ENCODE measurements around the gene DAAM2. TPM values are rescaled to one million over a fixed set of nuclear protein-coding genes. Genes with fewer than 3 reads are reported as not detected.

The DAAM2 gene
- total and polyA plus RNA-seq, 2 donors from 2014 or later = 6.9 to 19.8 TPM

GRCh38 chr6:39885691-39886090 lies 93.5 kb downstream of the DAAM2 start:
- Histone ChIP-seq H3K27me3 (ENCODE audit: control insufficient read depth, insufficient read depth, low read length) (no peaks in the 10 kb centered on the region), H3K4me1 (ENCODE audit: control insufficient read depth in 2 of 3, insufficient read depth in 2 of 3, low read depth in 1 of 3, low read length in 3 of 3) (peaks cover 0 to 3% (median 0%) of the 10 kb centered on the region in 3 donors), H3K4me3 (ENCODE audit: low read length in 3 of 3) (no peak overlapping the region), H3K9ac (ENCODE audit: low read length in 3 of 3) (no peak overlapping the region), H3K36me3 (ENCODE audit: control insufficient read depth in 2 of 3, insufficient read depth in 3 of 3, low read length in 3 of 3) (no peaks in the 10 kb centered on the region), H3K27ac (ENCODE audit: low read depth in 2 of 2, low read length in 2 of 2) (no peak overlapping the region), H3K9me3 (ENCODE audit: control insufficient read depth in 2 of 3, insufficient read depth in 1 of 3, low read length in 3 of 3) (no peaks in the 10 kb centered on the region)
- TF ChIP-seq, protein P1, sequence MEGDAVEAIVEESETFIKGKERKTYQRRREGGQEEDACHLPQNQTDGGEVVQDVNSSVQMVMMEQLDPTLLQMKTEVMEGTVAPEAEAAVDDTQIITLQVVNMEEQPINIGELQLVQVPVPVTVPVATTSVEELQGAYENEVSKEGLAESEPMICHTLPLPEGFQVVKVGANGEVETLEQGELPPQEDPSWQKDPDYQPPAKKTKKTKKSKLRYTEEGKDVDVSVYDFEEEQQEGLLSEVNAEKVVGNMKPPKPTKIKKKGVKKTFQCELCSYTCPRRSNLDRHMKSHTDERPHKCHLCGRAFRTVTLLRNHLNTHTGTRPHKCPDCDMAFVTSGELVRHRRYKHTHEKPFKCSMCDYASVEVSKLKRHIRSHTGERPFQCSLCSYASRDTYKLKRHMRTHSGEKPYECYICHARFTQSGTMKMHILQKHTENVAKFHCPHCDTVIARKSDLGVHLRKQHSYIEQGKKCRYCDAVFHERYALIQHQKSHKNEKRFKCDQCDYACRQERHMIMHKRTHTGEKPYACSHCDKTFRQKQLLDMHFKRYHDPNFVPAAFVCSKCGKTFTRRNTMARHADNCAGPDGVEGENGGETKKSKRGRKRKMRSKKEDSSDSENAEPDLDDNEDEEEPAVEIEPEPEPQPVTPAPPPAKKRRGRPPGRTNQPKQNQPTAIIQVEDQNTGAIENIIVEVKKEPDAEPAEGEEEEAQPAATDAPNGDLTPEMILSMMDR (IDR thresholded peaks at IDR 0.05; ENCODE audit: borderline replicate concordance, extremely low read depth, insufficient read depth) = no peak
- intact Hi-C loops (cut with DNase I) = no loop called here
- FAIRE-seq (no peak), DNase-seq (no peak)

DNA sequence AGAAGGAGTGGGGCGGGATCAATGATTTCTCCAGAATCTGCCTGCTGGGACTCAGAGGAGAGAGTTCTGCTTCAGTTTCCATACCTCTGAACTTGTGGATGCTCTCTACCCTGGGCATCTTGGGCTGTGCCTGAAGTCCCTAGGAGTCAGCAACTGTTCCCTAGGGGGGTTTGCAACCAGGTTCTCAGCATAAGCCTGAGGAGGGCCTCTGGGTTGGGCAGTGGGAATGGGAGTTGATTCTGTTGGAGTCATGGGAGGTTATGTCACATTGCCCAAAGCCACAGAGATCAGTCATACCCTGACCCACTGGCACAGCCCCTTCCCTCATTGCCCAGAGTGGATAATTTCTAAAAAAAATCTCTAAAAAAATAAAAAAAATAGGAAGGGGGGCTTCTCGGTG lies 94.7 kb downstream of the DAAM2 start:
- Histone ChIP-seq H3K4me1 (ENCODE audit: control insufficient read depth in 2 of 3, insufficient read depth in 2 of 3, low read depth in 1 of 3, low read length in 3 of 3) (peaks cover 0 to 3% (median 0%) of the 10 kb centered on the region in 3 donors), H3K4me3 (ENCODE audit: low read length in 3 of 3) (no peak overlapping the region), H3K27ac (ENCODE audit: low read depth in 2 of 2, low read length in 2 of 2) (no peak overlapping the region), H3K36me3 (ENCODE audit: control insufficient read depth in 2 of 3, insufficient read depth in 3 of 3, low read length in 3 of 3) (no peaks in the 10 kb centered on the region), H3K27me3 (ENCODE audit: control insufficient read depth, insufficient read depth, low read length) (no peaks in the 10 kb centered on the region), H3K9ac (ENCODE audit: low read length in 3 of 3) (no peak overlapping the region), H3K9me3 (ENCODE audit: control insufficient read depth in 2 of 3, insufficient read depth in 1 of 3, low read length in 3 of 3) (no peaks in the 10 kb centered on the region)
- TF ChIP-seq, protein P1 (IDR thresholded peaks at IDR 0.05; ENCODE audit: borderline replicate concordance, extremely low read depth, insufficient read depth) = no peak
- FAIRE-seq = no peak
- intact Hi-C loops (cut with DNase I) = no loop called here
- DNase-seq = no peak

DNA sequence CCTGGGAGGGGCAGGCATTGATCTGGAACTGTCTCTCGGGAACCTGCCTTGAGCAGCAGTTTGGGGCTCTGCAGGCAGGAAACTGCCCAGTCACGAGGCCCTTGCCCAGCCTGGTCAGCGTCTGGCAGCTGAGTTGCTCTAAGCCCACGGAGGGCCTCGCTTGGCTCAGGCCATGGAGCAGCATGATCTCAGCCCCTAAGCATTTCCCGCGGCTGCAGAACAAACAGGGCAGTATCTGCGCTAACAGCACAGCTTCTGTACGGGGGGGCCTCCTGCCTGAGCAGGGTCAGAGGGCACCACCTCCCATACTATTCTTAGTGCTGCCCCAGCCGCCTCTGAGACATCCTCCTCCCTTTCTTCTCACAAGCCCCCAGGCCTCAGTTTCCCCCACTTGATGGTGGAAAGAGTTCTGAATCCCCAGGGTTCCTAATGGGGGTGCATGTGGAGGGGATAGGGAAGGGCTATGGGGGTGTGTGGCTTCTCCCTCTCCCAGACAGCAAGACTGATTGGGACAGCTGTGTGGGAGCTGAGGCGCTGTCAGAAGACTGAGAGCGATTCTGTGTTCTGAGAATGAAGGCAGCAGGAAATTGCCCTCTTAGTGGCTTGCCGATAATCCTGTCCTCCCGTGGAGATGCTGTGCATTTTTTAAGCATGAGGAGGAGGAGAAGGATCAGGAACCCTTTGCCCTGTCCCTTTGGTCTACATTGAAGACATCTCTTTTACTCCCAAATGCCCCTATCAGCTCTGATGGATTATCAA lies 95.7 kb downstream of the DAAM2 start:
- Histone ChIP-seq H3K27ac (ENCODE audit: low read depth in 2 of 2, low read length in 2 of 2) (peak overlapping the region; percentile 48 to 73), H3K36me3 (ENCODE audit: control insufficient read depth in 2 of 3, insufficient read depth in 3 of 3, low read length in 3 of 3) (no peaks in the 10 kb centered on the region), H3K4me3 (ENCODE audit: low read length in 3 of 3) (no peak overlapping the region), H3K9me3 (ENCODE audit: control insufficient read depth in 2 of 3, insufficient read depth in 1 of 3, low read length in 3 of 3) (no peaks in the 10 kb centered on the region), H3K27me3 (ENCODE audit: control insufficient read depth, insufficient read depth, low read length) (no peaks in the 10 kb centered on the region), H3K9ac (ENCODE audit: low read length in 3 of 3) (no peak overlapping the region), H3K4me1 (ENCODE audit: control insufficient read depth in 2 of 3, insufficient read depth in 2 of 3, low read depth in 1 of 3, low read length in 3 of 3) (no peaks in the 10 kb centered on the region)
- peak; percentile 58 to 95 (median 73) for DNase-seq
- no peak for FAIRE-seq
- TF ChIP-seq, protein P1 (IDR thresholded peaks at IDR 0.05; ENCODE audit: borderline replicate concordance, extremely low read depth, insufficient read depth) = no peak
- intact Hi-C loops (cut with DNase I) = no loop called here

Data from kidney (tissue), 14 donors.